ENCODE measurements around the gene RGS7BP.

GRCh38 chr5:64513492-64513891 lies 7.7 kb downstream of the RGS7BP start:
- TF ChIP-seq CTCF (IDR thresholded peaks at IDR 0.05) (no peak), POLR2A (IDR thresholded peaks at IDR 0.05) (no peak), POLR2AphosphoS5 (IDR thresholded peaks at IDR 0.05) (no peak)
